NCI-H345 treated with DMSO at 0.1 percent for 48 hours (cell line): ENCODE results near the gene PNISR.

ENCODE experiments used
- DNase-seq: peaks from one replicate; lab custom pipeline; 2025; ENCODE audit not compliant: unreplicated experiment; lab: John Stamatoyannopoulos, UW

The PNISR gene

GRCh38 chr6:99412065-99412464 is 13.0 kb downstream of the PNISR start:
- no peak for DNase-seq

- DNase-seq: no peak
Measured at GRCh38 chr6:99409672-99410071, 15.4 kb downstream of the PNISR start.

GRCh38 chr6:99407076-99407475 is 18.0 kb downstream of the PNISR start:
- no peak for DNase-seq

GRCh38 chr6:99402448-99402847 is 22.7 kb downstream of the PNISR start:
- DNase-seq: no peak

- DNase-seq: no peak
Measured at GRCh38 chr6:99397287-99397686, 27.8 kb downstream of the PNISR start.

GRCh38 chr6:99393698-99394531 is 31.2 kb downstream of the PNISR start, which contains the start of gene COQ3:
Gene COQ3 (minus strand): TSS chr6:99394195. CDS start chr6:99394179, 16 bp downstream.
- DNase-seq: peak; percentile 65

GRCh38 chr6:99393366-99393697 is 31.8 kb downstream of the PNISR start:
- DNase-seq: no peak

GRCh38 chr6:99390896-99391295 is 34.2 kb downstream of the PNISR start:
- DNase-seq: no peak

- DNase-seq: no peak
Measured at GRCh38 chr6:99384507-99384906, 40.6 kb downstream of the PNISR start.

GRCh38 chr6:99378636-99379035 is 46.5 kb downstream of the PNISR start:
- no peak for DNase-seq

- DNase-seq: no peak
Measured at GRCh38 chr6:99369533-99369932, 55.6 kb downstream of the PNISR start.

- DNase-seq: no peak
Measured at GRCh38 chr6:99366852-99367251, 58.3 kb downstream of the PNISR start.

- no peak for DNase-seq
Measured at GRCh38 chr6:99364026-99364425, 61.1 kb downstream of the PNISR start.

GRCh38 chr6:99362678-99363268 is 62.3 kb downstream of the PNISR start:
- no peak for DNase-seq

- DNase-seq: no peak
Measured at GRCh38 chr6:99359800-99360199, 65.3 kb downstream of the PNISR start.

GRCh38 chr6:99356641-99357040 is 68.5 kb downstream of the PNISR start:
- no peak for DNase-seq

GRCh38 chr6:99354983-99355382 is 70.1 kb downstream of the PNISR start:
- no peak for DNase-seq

- DNase-seq: no peak
Measured at GRCh38 chr6:99353126-99353525, 72.0 kb downstream of the PNISR start.

GRCh38 chr6:99350573-99350972 is 74.5 kb downstream of the PNISR start:
- DNase-seq: no peak

- DNase-seq: no peak
Measured at GRCh38 chr6:99349171-99350141, 75.7 kb downstream of the PNISR start, which contains the start of gene FAXC. Gene FAXC (minus strand): TSS chr6:99349674. CDS start chr6:99349372, 302 bp downstream.
